RKO (cell line): ENCODE data around the gene BTBD1.
A peak's percentile ranks its signal among the peaks of the same experiment; 100 is the strongest.
"Not testable (repeated sequence)": the region's sequence is repeated elsewhere in the genome, so short reads cannot be mapped to it uniquely, and the experiment has no call there.

ENCODE experiments used
- DNase-seq: peaks from one replicate; pipeline ENCODE4 v3.0.0-alpha.2; 2016; ENCODE audit warnings: low spot score

The BTBD1 gene

DNA sequence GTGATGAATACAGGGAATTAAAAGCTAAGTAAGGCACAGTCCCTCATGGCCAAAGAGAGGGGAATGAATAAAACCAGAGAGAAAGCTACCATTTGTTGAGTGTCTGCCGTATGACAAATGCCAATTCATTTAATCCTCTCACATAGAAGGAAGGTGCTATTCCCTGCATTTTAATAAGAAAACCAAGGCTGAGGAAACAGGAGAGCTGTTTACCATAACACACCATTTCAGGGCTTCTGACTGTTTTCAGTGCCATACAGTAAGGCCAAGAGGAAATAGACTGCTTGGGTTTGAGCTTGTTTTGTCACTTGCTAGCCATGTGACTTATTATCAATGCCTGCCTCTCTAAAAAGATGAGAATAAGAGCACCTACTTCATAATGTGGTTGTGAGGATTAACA lies 10.1 kb downstream of the BTBD1 start:
- no peak for DNase-seq

DNA sequence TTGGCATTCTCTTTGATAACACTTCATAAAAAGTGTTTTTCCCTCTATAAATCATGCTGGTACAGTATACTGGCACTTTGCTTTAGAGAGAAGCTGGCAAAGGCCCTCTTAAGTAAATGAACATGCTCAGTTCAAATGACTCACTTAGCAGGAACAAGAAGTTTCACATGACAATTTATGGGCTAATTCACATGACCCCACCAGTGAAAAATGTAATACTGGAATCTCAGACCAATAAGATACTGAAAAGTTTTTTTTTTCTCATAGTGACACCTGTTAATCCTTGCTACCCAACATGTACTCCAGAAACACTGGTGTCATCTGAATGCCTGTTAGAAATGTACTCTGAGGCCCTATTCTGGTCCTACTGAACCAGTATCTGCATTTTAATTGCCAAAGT lies 13.9 kb downstream of the BTBD1 start:
- peak; percentile 51 for DNase-seq

GRCh38 chr15:83046558-83047127 lies 20.4 kb downstream of the BTBD1 start:
- DNase-seq, result no peak

DNA sequence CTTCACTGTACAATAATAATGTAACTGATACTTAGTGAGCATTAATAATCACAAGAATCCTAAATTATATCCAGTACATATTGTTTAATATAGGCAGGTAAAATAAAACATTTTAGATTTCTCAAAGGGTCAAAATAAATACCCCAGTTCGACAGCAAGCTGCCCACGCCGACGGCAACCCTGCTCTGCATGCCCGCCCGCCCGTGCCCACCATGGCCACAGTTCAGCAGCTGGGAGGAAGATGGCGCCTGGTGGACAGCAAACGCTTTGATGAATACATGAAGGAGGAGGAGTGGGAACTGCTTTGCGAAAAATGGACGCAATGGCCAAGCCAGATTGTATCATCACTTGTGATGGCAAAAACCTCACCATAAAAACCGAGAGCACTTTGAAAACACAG lies 22.9 kb downstream of the BTBD1 start:
- no peak for DNase-seq

DNA sequence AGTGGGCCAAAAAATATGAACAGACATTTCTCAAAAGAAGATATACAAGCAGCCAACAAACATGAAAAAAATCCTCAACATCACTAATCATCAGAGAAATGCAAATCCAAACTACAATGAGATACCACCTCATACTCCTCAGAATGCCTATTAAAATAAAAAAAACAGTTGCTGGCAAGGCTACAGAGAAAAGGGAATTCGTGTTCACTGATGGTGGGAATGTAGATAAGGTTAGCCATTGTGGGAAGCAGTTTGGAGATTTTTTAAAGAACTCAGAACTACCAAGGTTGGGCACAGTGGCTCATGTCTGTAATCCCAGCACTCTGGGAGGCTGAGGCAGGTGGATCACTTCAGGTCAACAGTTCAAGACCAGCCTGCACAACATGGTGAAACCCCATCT lies 27.8 kb downstream of the BTBD1 start:
- DNase-seq, result no peak

GRCh38 chr15:83036253-83036652 lies 30.8 kb downstream of the BTBD1 start:
- DNase-seq, result no peak

GRCh38 chr15:83031234-83031633 lies 35.8 kb downstream of the BTBD1 start:
- DNase-seq, result not testable (repeated sequence)

DNA sequence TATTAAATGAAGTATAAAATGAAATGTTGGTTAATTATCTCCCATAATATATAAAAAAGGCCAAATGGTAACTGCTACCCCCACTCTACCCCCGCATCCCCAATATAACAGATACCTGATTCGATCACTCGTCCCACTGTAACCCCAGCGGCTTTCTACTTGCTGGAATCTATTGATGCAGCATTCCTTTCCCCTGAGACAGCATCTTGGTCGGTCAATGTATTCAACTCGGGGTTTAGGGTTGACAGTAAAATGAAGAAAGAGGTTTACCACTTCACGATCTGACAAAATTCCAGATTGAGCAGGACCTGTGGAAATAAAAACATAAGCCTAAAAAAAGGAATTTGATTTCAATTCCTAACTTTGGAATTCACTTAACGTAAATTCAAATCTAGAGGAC lies 37.0 kb downstream of the BTBD1 start:
- DNase-seq, result no peak

DNA sequence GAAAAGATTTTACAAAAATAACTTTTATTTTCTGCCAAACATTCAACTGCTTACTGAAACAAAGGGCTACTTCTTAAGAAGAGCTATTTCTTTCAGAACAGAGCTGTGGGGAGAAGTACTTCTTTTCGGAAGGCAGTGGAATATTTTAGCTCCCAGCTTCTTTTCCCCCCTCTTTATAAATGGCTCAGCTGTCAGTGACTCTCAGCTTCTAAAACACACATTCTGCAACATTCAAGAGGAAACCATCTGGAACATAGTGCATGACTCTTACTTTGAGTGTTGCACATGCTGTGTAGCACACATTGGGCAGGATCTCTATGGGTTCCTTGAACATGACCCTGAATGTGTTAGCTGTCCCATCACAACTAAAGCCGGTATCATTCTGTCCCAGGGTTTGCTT lies 48.6 kb downstream of the BTBD1 start:
- DNase-seq, result no peak

- no peak for DNase-seq
Measured at GRCh38 chr15:83016906-83017305, 50.1 kb downstream of the BTBD1 start.

DNA sequence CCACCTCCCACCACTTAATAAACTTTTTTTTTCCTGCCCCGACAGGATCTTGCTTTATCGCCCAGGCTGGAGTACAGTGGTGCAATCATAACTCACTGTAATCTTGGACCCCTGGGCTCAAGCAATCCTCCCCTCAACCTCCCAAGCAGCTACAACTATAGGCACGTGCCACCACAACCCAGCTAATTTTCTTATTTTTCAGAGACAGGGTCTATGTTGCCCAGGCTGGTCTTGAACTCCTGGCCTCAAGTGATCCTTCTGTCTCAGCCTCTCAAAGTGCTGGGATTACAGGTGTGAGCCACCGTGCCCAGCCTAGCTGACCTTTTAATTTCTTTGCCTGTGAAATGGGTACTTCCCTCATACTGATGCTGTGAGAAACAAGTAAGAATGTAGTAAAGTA lies 51.7 kb downstream of the BTBD1 start:
- DNase-seq, result no peak

DNA sequence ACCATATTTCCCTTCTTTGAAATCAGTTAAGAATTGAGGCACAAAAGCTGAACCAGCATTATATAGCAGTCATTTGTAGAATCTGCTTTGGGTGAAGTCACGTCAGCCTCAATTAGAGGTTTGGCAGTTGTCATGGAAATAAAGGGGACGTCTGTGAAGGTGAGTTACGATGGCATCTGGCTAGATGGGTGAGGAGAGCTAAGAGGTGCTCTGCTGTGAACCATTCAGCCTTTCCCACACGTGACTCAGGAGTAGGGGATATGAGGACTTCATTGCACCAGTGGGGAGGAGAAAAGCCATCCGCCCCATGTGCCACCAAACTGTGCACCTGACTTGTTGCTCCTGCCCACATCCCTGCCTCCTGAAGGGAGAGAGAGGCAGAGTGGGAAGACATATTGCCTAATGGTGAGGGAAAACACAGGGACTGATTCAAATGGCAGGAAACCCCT lies 52.8 kb downstream of the BTBD1 start:
- no peak for DNase-seq

DNA sequence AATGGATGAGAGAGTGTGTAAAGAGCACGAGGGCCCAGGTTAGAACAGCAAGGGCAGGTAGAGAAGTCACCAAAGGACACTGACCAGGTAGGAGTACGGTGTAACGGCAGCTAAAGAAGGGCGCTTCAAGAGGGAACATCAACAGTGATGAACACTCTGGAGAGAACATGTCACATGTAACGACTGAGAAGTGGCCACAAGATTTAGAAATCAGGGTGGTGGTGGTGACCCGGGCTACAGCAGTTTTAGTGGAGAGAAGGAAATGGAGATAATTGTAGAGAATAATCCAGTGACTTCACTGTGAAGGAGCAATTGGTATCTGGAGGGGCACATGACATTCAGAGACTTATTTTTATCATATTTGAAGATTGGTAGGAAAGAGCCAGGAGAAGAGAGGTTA lies 54.4 kb downstream of the BTBD1 start:
- no peak for DNase-seq

DNA sequence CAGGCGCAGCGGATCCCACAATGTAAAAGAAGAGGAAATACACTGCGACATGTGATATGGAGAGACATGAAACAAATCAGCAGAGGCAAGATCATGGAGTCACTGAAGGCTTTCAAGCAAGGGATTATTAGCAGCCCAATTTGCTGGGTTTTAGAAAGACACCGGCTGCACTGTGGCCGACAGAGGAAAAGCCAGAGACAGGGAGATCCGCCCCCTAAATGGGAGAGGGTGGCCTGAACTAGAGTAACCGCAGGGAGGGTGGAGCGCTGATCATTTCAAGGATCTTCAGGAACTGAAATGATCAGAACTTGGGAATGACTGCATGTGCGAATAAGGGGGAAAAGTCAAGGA lies 55.0 kb downstream of the BTBD1 start:
- no peak for DNase-seq

DNA sequence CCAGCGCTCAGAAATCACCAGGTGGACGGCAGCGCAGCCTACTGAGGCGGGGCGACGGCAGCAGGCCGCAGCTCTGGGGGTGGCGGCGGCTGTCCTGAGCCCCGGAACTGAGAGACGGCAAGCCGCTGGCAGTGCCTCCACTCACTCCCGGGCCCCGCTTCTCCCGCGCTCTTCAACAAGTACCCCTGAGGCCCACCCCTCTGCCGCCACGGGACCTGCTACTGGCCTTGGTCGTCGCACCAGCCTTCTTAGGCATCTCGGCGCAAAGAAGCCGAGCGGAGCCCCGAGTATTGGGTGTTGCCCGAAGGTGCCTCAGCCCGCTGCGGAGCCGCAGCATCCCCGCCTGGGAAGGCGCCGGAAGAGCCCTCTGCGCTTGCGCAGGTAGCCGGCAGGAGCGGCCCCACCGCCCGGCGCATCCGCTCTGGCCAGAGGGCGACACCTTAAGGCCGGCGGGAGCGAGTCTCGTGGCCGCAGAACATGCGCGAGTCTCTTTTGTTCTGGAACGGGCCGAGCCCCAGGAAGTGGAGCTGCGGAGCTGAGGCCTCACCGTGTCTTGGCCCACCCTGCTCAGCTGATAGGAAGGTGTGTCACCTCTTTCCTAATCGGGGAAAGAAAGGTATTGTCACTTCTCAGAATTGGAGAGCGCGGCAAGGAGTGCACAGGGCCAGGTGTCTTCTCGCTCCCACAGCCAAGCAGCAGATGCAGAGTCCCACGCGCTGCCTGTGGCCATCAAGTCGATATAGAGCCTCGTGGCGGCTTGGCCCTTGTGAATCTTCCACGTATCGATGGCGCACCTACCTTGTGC lies 55.6 kb downstream of the BTBD1 start, which contains the start of gene C15orf40:
Gene C15orf40 (minus strand): TSS at position 369 of the 805 bp plus-strand sequence. CDS start 32 bp downstream, at position 337.
- DNase-seq, result peak; percentile 93

- DNase-seq, result peak; percentile 83
Measured at GRCh38 chr15:83010709-83011270, 56.3 kb downstream of the BTBD1 start.

DNA sequence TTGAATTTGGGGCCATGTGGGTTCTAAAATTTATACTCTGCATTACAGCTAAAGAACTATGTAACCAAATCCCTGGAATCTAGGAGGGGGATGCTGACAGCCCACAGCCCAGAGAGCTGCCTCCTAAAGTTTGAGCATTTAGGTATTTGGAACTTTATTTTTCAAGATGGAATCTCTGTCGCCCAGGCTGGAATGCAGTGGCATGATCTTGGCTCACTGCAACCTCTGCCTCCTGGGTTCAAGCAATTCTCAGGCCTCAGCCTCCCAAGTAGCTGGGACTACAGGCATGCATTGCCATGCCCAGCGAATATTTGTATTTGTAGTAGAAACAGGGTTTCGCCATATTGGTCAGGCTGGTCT lies 66.4 kb downstream of the BTBD1 start:
- not testable (repeated sequence) for DNase-seq

DNA sequence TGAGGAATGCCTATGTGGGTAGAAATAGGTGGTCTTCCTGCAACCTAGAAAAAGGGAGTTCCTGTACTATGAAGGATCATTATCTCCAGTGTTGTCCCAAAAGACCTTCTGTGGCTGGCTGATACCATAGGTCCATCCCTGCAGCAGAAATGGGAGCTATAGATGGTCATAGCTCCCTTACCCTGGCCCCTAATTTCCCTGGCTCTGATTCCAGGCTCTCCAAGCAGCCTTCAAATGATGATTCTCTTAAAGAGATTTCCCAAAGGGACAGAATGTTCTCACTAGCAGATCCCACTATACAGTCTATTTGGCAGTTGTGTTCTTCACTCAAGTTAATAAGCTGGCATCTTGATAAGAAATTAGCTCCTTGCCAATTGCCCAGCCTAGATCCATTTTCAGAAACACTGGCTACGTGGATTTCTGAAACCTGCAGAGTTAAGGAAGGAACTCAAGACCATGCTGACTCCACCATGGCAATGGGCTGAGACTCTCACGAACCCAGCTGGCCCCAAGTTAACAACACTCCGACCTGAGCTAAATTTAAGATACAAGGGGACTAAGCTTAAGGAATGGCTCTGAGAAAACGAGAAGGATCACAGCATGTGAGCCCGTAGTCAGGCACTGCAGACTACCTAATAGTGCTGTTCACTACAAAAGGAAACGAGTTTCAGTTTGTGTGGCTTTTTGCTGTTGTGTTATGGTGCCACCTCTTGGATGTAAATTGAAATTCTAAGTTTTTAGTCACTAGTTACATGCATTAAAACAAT lies 67.0 kb downstream of the BTBD1 start:
- DNase-seq, result peak; percentile 83

GRCh38 chr15:82999426-82999825 lies 67.6 kb downstream of the BTBD1 start:
- DNase-seq, result no peak

DNA sequence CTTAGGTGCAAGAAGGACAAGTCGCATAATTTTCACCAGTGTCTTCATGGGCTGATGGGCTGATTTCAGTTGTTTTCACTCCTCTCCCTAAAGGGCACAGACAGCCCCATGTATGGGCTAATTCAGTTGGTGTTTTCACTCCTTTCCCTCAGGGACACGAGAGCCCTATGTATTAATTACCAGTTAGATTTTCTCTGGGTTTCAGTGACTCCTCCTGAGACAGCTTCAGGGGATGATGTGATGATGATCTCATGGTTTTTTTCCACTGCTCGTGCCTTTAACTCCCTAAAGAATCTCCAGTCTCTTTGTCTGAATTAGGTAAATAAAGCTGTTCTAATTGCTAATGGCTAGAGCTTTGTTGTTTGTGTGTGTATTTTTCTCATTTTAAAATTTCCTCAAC lies 71.1 kb downstream of the BTBD1 start:
- DNase-seq, result peak; percentile 28

GRCh38 chr15:82995076-82995475 lies 72.0 kb downstream of the BTBD1 start:
- DNase-seq, result no peak

- DNase-seq, result no peak
Measured at GRCh38 chr15:82993144-82993543, 73.9 kb downstream of the BTBD1 start.
